KMS-11 (cell line): ENCODE results near the gene RFPL4AL1.
"Not testable (repeated sequence)": the region's sequence is repeated elsewhere in the genome, so short reads cannot be mapped to it uniquely, and the experiment has no call there.

Source experiments
- H2AFZ ChIP-seq: fragments of 200-600 bp; sonication (generic); 2 replicates; pipeline ENCODE4 v1.6.1; 2016; ENCODE audit warnings: antibody characterized with exemption, mixed run types, low read depth
- H3K27ac ChIP-seq: fragments of 200-600 bp; sonication (generic); 2 replicates; pipeline ENCODE4 v1.6.1; 2016; ENCODE audit warnings: mild to moderate bottlenecking, mixed run types
- H3K27me3 ChIP-seq: fragments of 200-600 bp; sonication (generic); 2 replicates; pipeline ENCODE4 v1.6.1; 2017; ENCODE audit warnings: mild to moderate bottlenecking, low read depth, mixed run types, moderate library complexity; ENCODE audit not compliant: insufficient read depth
- H3K36me3 ChIP-seq: fragments of 200-600 bp; sonication (generic); 2 replicates; pipeline ENCODE4 v1.6.1; 2017; ENCODE audit warnings: mild to moderate bottlenecking, mixed run types; ENCODE audit not compliant: insufficient read depth
- H3K4me1 ChIP-seq: fragments of 200-600 bp; sonication (generic); 2 replicates; pipeline ENCODE4 v1.6.1; 2016; ENCODE audit warnings: mild to moderate bottlenecking, low read depth, mixed run types; ENCODE audit not compliant: poor library complexity, severe bottlenecking
- H3K4me2 ChIP-seq: fragments of 200-600 bp; sonication (generic); 2 replicates; pipeline ENCODE4 v1.7.0; 2016; ENCODE audit warnings: mild to moderate bottlenecking, mixed run types
- H3K4me3 ChIP-seq: fragments of 200-600 bp; sonication (generic); IDR thresholded peaks from 2 replicates; pipeline ENCODE4 v1.6.1; 2017; ENCODE audit warnings: low read depth, low read length, mixed read lengths; ENCODE audit not compliant: insufficient read depth
- H3K79me2 ChIP-seq: fragments of 200-600 bp; sonication (generic); 2 replicates; pipeline ENCODE4 v1.6.1; 2016; ENCODE audit warnings: low read depth, mixed run types; ENCODE audit not compliant: insufficient read depth
- H3K9ac ChIP-seq: fragments of 200-600 bp; sonication (generic); 2 replicates; pipeline ENCODE4 v1.6.1; 2016; ENCODE audit warnings: mild to moderate bottlenecking, mixed run types
- H4K20me1 ChIP-seq: fragments of 200-600 bp; sonication (generic); 2 replicates; pipeline ENCODE4 v1.6.1; 2016; ENCODE audit warnings: mild to moderate bottlenecking, mixed run types; ENCODE audit not compliant: insufficient read depth
- TF ChIP-seq, protein P1 (sequence below): fragments of 200-600 bp; sonication (generic); conservative IDR thresholded peaks from 2 replicates; pipeline ENCODE4 v1.6.1; 2017; ENCODE audit warnings: low read depth, mild to moderate bottlenecking, antibody characterized with exemption, low read length, moderate library complexity, mixed read lengths

Gene RFPL4AL1

DNA sequence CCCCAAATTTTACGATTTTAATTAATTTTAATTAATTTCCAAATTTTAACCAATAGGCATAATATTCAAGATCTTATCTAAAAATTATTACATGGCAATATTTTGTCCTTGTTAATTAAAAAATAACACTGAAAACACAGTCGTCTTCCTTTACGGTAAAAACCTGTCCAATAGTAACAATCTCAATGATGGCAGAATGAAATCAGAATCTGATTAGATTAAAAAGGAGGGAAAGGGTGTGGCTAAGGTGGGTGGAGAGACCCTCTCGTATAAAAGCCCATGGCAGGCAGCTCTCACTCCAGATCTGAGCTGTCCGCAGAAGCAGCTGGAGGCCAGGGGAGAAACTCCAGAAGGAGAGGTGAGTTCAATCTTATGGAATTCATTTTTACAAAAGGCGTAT lies at the start of gene RFPL4AL1:
Gene RFPL4AL1, plus strand, starts transcription at position 301 of the 400 bp plus-strand sequence. CDS start 2,687 bp downstream, outside the sequence.
- not testable (repeated sequence) for H3K9ac ChIP-seq, H3K27me3 ChIP-seq, H2AFZ ChIP-seq, H3K79me2 ChIP-seq, H3K4me1 ChIP-seq, H3K27ac ChIP-seq, H4K20me1 ChIP-seq, H3K4me3 ChIP-seq, H3K36me3 ChIP-seq, H3K4me2 ChIP-seq

- H4K20me1 ChIP-seq = no peaks in the 10 kb centered on the region
- no peaks in the 10 kb centered on the region for H3K79me2 ChIP-seq
- no peak overlapping the region for H3K9ac ChIP-seq
- H3K4me1 ChIP-seq = no peaks in the 10 kb centered on the region
- no peak overlapping the region for H3K27ac ChIP-seq
- H3K4me2 ChIP-seq = no peak overlapping the region
- H3K4me3 ChIP-seq = no peak overlapping the region
- no peak overlapping the region for H2AFZ ChIP-seq
- no peaks in the 10 kb centered on the region for H3K36me3 ChIP-seq
- TF ChIP-seq, protein P1, sequence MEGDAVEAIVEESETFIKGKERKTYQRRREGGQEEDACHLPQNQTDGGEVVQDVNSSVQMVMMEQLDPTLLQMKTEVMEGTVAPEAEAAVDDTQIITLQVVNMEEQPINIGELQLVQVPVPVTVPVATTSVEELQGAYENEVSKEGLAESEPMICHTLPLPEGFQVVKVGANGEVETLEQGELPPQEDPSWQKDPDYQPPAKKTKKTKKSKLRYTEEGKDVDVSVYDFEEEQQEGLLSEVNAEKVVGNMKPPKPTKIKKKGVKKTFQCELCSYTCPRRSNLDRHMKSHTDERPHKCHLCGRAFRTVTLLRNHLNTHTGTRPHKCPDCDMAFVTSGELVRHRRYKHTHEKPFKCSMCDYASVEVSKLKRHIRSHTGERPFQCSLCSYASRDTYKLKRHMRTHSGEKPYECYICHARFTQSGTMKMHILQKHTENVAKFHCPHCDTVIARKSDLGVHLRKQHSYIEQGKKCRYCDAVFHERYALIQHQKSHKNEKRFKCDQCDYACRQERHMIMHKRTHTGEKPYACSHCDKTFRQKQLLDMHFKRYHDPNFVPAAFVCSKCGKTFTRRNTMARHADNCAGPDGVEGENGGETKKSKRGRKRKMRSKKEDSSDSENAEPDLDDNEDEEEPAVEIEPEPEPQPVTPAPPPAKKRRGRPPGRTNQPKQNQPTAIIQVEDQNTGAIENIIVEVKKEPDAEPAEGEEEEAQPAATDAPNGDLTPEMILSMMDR = no peak
- H3K27me3 ChIP-seq = no peaks in the 10 kb centered on the region
Observed at GRCh38 chr19:55720214-55720746, 48.6 kb upstream of the RFPL4AL1 start.

GRCh38 chr19:55720801-55721200 lies 48.1 kb upstream of the RFPL4AL1 start:
- H2AFZ ChIP-seq = no peak overlapping the region
- H4K20me1 ChIP-seq = no peaks in the 10 kb centered on the region
- no peaks in the 10 kb centered on the region for H3K4me1 ChIP-seq
- H3K9ac ChIP-seq = no peak overlapping the region
- TF ChIP-seq, protein P1 = no peak
- H3K4me2 ChIP-seq = no peak overlapping the region
- H3K27me3 ChIP-seq = no peaks in the 10 kb centered on the region
- no peak overlapping the region for H3K4me3 ChIP-seq
- H3K79me2 ChIP-seq = no peaks in the 10 kb centered on the region
- no peak overlapping the region for H3K27ac ChIP-seq
- no peaks in the 10 kb centered on the region for H3K36me3 ChIP-seq

GRCh38 chr19:55723491-55723890 lies 45.4 kb upstream of the RFPL4AL1 start:
- H3K4me2 ChIP-seq = no peak overlapping the region
- H3K36me3 ChIP-seq = no peaks in the 10 kb centered on the region
- no peak overlapping the region for H2AFZ ChIP-seq
- TF ChIP-seq, protein P1 = no peak
- no peaks in the 10 kb centered on the region for H3K4me1 ChIP-seq
- H3K27me3 ChIP-seq = no peaks in the 10 kb centered on the region
- no peak overlapping the region for H3K4me3 ChIP-seq
- H4K20me1 ChIP-seq = no peaks in the 10 kb centered on the region
- no peaks in the 10 kb centered on the region for H3K79me2 ChIP-seq
- H3K9ac ChIP-seq = no peak overlapping the region
- no peak overlapping the region for H3K27ac ChIP-seq

GRCh38 chr19:55730378-55730777 lies 38.5 kb upstream of the RFPL4AL1 start:
- not testable (repeated sequence) for H3K79me2 ChIP-seq, H3K9ac ChIP-seq, H3K27ac ChIP-seq, H4K20me1 ChIP-seq, H3K36me3 ChIP-seq, H3K4me2 ChIP-seq, H3K4me1 ChIP-seq, H3K27me3 ChIP-seq, H2AFZ ChIP-seq, H3K4me3 ChIP-seq
